ENCODE results near the gene SOWAHA. TPM values are rescaled to one million over a fixed set of nuclear protein-coding genes. Genes with fewer than 3 reads are reported as not detected.
A peak's percentile ranks its signal among the peaks of the same experiment; 100 is the strongest.

The SOWAHA gene
- total and polyA plus RNA-seq, 10 of the 15 experiments (the other 5 are each of a cell fraction or from before 2014, with no cell fraction given): 0.02 to 0.37 (median 0.05) TPM; not detected in 4

GRCh38 chr5:132829742-132830435 is 16.8 kb downstream of the SOWAHA start (continued):
- no peak for TF ChIP-seq IRF5 (IDR thresholded peaks at IDR 0.05; ENCODE audit: borderline replicate concordance)
- TF ChIP-seq BCL11A (IDR thresholded peaks at IDR 0.05; ENCODE audit: low read depth, low read length): no peak
- TF ChIP-seq IKZF1 (conservative IDR thresholded peaks at IDR 0.05): peak; percentile 98
- TF ChIP-seq MTA3 (IDR thresholded peaks at IDR 0.05; ENCODE audit: borderline replicate concordance, low read length): no peak
- peak; percentile 45; the same call in 1 of the 2 replicates for TF ChIP-seq RUNX3 (IDR thresholded peaks at IDR 0.05; ENCODE audit: low read length)
- TF ChIP-seq CBX3 (IDR thresholded peaks at IDR 0.05; ENCODE audit: borderline replicate concordance, low read depth): no peak
- TF ChIP-seq ZBED1 (IDR thresholded peaks at IDR 0.05; ENCODE audit: borderline replicate concordance): no peak
- no peak for TF ChIP-seq ELK1 (IDR thresholded peaks at IDR 0.05; ENCODE audit: low read depth, low read length)
- TF ChIP-seq ZBTB11 (CRISPR knock-in tag; IDR thresholded peaks at IDR 0.05): no peak
- no peak for TF ChIP-seq PKNOX1 (IDR thresholded peaks at IDR 0.05)
- no peak for TF ChIP-seq NRF1 (conservative IDR thresholded peaks at IDR 0.05; ENCODE audit: low read depth, low read length)
- no peak for TF ChIP-seq KLF5 (IDR thresholded peaks at IDR 0.05; ENCODE audit: partially characterized antibody)
- no peak for TF ChIP-seq POLR2AphosphoS5 (IDR thresholded peaks at IDR 0.05; ENCODE audit: low read length)
- no peak for TF ChIP-seq SUPT20H (IDR thresholded peaks at IDR 0.05; ENCODE audit: borderline replicate concordance, control insufficient read depth, low read depth, low read length)
- 0 out of 4 replicates have a peak, but pooled peaks of 1 of the 2 experiments have one; percentile 9 for TF ChIP-seq EP300 (IDR thresholded peaks at IDR 0.05; ENCODE audit: borderline replicate concordance in 1 of 2, control insufficient read depth in 1 of 2, low read depth in 2 of 2, low read length in 2 of 2)
- TF ChIP-seq MEF2A (IDR thresholded peaks at IDR 0.05; ENCODE audit: insufficient read depth, low read depth, low read length): no peak
- no peak for TF ChIP-seq SIX5 (IDR thresholded peaks at IDR 0.05; ENCODE audit: low read depth, low read length, severe bottlenecking)
- no peak for TF ChIP-seq PAX5 (IDR thresholded peaks at IDR 0.05; ENCODE audit: borderline replicate concordance, low read depth, low read length)
- no peak for TF ChIP-seq BMI1 (IDR thresholded peaks at IDR 0.05; ENCODE audit: borderline replicate concordance)
- peak; percentile 74 for TF ChIP-seq ZNF207 (IDR thresholded peaks at IDR 0.05; ENCODE audit: borderline replicate concordance)
- TF ChIP-seq SUZ12 (IDR thresholded peaks at IDR 0.05; ENCODE audit: unreplicated experiment): no peak
- peak; percentile 98 for TF ChIP-seq SMARCA5 (IDR thresholded peaks at IDR 0.05)
- TF ChIP-seq CEBPB (IDR thresholded peaks at IDR 0.05; ENCODE audit: borderline replicate concordance in 1 of 2, low read depth in 2 of 2, low read length in 2 of 2): no peak
- no peak for TF ChIP-seq GABPA (IDR thresholded peaks at IDR 0.05; ENCODE audit: low read depth)

Data from GM12878 (cell line).